HG03432 (cell line): Measurements from ENCODE around the gene MAFG.
A peak's percentile ranks its signal among the peaks of the same experiment; 100 is the strongest.

Experiments
- ATAC-seq: cut with Tn5 transposase; IDR thresholded peaks from one replicate; pipeline ENCODE4 v1.9.1; 2021; ENCODE audit warnings: mild to moderate bottlenecking, moderate library complexity; ENCODE audit not compliant: unreplicated experiment

Gene MAFG

DNA sequence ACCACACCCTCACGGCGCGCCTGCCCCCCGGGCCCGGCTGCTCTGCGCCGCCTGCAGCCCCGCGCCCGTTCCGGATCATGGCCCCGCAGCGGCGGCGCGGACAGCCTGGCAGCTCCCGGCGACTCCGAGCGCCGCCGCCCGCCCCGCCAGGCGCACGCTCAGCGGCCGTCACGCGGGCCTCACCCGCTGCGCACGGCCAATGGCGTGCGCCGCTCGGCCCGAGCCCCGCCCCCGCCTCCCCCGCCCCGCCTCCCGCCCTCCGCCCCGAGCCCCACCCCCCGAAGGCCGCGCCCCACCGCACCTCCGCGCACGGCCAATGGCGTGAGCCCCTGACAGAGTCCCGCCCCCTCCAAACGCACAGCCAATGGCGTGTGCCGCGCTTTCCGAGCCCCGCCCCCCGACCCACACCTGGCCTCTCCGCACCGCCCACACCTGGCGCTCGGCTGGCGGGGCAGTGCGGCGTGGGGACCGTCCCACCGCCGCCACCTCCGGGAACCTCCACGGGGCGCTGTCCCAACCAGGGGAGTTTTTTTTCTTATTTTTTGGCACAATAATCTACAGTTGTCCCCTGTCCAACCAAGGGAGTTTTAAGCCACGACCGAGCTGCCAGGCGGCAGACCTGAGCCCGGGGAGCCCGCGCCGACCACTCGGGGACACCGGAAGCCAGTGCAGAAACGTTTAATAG, 16.1 kb downstream of the MAFG start, which contains the start of gene PCYT2:
TSS of gene PCYT2 (minus strand) at position 123 of the 685 bp plus-strand sequence. CDS start at position 79, 44 bp downstream.
- ATAC-seq, result peak; percentile 72

DNA sequence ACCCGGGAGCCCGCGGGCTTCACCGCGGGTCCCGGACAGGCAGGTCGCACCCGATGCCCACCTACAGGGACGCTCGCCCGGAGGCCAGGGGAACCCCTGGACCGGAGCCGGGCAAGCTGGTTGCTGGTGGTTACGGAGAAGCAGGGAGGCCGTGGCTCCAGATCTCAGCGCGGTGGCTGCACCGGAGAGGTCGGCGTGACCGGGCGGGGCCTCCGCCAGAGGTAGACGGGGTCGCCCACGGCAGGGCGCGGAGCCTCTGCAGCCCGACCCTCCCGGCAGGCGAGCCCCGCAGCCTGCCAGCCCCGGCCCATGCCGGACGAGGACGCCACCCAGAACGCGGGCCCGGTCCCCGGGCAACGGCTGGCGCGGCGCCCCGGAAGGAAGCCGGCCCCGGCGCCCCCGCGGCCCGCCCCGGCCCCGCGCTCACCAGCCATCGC, 16.7 kb downstream of the MAFG start:
- peak; percentile 39 for ATAC-seq

DNA sequence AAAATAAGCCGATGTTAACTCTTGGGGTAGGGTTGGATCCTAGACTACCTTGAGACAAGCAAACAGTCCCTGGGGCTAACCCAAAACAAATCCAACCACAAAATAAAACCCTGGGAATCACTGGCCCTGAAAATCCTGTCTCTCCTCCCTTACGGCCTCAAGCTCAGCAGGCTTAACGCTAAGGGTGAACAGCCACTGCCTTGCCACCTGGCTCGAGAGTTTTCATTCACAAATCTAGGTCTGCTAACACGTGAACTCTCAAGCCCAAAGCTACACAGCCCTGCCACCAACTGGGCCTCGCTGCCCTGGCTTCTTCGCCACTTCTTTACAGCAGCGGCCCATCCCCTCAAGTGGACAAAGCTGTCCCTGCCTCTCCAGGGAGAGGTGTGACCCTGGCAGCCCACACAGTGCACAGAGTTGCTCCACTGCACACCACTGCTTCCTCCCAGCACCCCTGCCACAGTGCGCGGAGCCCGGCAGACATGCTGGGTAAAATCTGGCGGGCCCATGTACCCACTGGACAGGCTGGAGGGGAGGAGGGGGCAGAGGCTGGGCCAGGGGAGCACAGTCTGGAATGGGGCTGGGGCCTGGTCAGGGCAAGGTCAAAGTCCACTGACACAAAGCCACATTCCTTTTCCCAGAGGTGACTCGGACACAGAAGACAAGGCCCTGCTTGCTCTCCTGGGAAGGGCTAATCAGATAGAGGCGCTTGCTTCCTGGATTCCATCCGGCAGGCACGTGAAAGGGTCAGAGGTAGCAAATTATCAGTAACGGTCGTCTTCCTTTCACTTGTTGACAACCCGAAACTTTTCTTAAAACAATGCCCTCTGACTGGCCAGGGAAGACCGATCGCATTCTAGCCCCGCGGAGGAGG, 17.3 kb downstream of the MAFG start:
- no peak for ATAC-seq

DNA sequence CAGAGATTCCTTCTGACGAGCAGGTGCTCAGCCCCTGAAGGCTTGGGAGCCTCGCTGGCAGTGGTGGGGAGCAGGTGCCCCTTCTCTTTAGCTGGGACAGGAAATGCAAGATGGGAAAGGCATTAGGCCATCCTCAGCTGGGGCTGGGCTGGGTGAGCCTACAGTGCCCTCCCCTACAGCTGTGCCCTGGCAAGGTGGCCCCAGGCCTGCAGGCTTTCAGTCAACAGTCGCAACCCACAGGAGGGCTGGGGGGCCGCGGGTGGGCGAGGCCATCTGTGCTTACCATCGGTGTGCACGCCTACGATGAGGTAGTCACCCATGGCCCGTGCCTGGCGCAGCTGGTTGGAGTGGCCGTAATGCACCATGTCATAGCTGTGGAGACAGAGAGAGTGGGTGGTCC, 18.3 kb downstream of the MAFG start:
- ATAC-seq, result no peak

DNA sequence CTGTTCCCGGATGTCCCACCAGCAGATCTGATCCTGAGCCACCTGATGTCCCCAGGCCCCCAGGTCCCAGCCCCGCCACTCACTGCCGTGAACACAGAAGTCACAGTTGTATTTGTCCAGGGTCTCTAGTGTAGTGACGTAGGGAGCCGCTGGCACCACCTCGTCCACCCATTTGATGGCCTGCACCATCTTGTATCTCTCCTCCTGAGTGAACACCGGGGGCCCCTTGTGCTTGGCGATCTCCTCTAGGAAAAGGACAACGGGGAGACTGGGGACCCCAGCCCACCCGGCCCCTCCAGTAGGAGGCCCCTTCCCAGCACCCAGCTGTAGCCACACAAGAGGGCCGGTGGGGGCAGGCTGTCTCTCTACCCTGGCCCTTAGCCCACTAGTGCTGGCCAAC, 18.7 kb downstream of the MAFG start:
- ATAC-seq, result no peak

DNA sequence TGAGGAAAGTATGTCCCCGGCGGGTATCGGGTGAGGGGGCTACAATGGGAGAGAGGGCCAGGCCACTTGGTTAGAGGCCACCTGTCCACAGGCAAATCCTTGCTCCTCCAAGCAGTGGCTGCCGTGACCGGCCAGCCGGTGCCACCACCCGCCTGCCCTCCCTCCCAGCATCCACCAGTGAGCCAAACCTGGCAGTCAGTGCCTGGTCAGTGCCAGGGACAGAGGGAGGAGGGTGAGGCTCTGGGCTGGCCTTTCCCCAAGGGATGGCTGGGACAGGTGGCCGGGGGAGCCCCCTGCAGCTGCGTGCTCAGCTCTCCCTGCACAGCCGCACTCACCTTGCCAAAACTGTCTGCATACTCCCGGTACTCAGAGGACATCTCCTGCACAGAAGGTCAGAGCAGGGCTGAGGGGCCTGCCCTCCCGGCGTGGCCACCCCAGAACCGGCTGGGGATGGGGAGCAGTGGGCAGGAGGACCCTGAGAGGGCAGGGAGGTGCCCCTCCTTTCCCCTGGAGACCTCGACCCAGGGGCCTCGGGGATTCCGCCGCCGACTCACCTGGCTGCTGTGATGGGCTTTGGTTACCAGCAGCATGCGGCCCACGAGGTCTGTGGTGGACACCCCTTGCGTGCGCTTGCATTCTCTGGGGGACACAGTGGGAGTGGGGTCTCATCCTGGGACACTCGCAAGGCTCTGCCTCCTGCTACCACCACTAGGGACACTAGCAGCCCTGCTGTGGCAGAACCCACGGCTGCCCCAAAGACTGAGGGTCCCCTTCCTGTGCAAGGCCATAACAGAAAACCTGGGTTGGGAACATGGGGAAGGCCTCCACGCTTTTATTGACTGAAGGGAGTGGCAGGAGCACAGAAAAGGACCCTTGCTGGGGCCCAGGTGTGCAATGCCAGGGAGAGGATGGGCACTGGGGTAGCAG, 20.1 kb downstream of the MAFG start:
- ATAC-seq, result no peak

DNA sequence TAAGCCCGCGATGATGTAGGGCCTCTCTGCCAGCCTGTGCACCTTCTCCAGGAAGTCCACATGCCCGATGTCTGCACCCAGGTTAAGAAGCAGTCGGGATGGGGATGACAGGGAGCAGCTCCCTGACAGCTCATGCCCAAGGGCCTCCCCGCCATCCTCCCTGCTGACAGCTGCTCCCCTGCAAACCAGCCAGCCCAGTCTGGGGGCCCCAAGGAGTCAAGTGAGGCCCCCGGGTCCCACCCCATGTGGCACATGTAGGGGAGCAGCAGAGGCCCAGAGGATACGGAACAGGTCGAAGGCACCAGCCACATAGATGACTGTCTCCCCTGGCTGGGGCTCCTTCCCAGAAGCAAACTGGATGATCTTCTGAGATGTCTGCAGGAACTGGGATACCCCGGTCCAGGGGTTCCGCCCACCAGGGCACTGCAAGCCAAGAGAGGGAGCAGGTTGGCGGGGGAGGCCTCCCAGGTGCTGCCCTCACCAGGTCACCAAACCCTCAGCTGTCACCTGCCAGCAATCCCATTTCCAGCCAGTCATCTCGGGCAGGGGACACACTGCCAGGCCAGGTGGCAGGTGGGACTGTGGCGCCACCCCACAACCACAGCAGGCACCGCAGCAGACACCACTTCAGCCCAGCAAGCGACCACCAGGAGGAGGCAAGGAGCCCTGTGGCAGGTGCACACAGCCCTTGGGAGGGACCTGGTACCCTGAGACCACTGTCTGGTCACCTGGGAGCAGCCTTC, 20.9 kb downstream of the MAFG start:
- ATAC-seq, result no peak

DNA sequence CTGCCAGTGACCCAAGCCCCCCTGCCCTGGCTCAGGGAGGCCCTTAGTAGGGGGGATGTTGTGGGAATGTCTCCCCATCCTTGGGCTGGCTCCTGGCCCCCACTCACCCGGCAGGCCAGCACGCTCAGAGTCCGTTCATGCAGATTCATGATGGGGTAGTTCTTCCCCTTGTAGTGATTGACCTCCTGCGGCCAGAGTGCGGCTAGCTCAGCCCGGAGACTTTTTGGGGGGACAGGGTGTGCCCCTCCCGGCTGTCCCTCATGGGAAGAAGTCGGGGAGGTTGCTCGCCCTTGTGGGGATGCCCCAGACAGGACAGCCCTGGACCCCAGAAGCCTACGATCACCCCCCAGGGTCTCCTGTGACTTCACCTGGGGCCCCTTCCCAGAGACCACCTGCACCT, 21.5 kb downstream of the MAFG start:
- ATAC-seq, result no peak

DNA sequence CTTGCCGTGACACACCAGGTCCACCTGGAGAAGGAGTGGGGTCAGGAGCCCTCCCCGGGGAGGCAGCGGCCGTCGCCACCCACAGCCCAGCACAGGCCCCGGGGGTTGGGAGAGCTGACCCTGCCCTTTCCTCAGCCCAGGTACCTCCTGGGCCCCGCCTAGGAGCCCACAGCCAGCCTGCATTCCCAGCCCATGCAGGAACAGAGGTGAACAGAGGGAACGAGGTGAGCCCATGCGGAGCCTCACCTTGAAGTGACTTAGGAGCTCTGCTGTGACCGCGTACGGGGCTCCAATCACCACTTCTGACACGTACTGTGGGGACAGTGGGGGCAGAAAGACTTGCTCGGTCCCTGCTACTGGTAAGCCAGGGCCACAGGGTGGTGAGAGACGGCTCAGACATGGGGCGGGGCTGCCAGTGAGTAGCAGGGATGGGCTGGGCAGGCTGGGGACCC, 22.1 kb downstream of the MAFG start:
- ATAC-seq, result no peak

DNA sequence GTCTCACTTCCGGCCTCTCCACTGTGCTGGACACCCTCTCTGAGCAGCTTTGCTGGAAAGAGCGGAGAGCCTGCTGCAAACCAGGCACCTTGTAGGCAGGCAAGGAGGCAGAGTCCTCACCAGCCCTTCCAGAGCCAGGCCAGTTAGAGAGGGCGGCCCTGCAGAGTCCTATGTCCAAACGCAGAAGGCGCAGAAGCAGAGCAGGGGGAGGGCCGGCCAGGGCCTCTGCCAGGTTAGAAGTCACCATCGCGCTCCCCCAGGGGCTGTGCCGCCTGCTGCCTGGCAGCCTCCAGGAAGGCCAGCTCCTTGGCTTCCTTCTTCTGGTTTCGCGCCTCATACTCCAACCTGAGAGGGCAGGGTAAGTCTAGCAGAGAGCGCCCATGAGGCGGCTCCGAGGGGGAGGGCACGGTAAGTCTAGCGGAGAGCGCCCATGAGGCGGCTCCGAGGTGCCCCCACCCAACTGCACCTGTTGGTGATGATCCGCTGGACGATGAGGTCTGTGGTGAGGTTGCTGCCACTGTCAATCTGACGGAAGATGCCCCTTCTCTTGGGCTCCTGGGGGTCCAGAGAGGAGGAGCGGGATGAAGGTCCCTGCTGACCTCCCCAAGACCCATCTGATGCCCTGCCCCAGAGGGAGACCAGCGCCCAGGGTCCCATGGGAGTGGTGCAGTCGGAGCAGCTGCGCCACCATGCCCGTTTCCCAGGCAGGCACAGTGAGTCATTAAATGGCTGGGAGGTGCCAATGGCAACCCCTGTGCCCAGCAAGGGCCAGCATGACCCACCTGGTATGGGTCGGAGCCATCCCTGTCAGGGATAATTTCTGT, 22.7 kb downstream of the MAFG start:
- no peak for ATAC-seq

DNA sequence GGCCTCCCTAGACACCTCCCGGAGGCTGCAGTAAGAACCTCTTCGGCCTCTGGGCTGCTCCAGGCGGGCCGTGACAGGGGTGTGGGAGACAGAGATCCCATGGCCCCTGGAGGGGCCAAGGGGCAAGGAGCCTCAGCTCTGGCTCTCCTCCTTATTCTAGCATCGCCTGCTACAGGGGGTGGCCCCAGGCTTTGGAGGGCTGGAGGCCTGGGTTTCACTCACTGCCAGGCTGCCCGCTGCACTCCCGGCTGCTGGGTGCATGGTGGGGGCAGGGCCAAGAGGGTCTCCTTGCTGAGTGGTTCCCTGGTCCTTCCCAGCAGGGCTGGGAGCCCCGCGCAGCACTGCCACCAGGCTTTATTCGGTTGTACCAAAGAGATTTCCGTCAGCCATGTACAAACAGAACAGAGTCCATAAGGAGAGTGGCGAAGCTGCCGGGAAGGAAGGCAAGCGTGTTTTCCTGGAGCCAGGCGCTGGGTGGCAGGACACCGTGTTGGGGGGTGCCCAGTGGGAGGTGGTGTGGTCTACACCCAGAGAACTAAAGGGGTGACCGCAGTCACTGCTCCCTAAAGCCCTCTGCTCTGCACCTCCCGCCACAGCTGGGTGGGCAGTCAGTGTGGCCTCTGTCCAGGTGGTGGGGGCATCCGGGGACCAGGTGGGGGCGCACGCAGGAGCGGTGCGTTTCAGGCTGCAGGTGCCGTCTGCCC, 23.5 kb downstream of the MAFG start:
- no peak for ATAC-seq

DNA sequence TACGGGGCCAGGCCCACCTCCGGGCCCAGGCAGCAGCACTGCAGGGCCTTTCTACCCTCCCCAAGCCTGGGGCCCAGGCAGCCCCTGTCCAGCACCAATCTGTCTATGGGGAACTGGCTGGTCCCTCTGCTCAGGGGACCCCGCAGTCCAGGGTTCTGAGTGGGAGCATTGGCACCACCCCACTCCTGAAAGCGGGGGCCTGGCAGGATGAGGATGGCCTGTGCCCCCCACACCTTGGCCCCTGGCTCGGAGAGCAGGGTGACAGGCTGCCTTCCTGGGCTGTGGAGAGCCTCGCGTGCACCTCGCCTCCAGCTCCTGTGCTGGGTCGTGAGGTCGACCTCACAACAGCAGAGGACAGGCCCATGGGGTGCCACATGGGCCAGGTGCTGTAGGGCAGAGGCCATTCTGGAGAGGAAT, 24.1 kb downstream of the MAFG start:
- ATAC-seq, result no peak

DNA sequence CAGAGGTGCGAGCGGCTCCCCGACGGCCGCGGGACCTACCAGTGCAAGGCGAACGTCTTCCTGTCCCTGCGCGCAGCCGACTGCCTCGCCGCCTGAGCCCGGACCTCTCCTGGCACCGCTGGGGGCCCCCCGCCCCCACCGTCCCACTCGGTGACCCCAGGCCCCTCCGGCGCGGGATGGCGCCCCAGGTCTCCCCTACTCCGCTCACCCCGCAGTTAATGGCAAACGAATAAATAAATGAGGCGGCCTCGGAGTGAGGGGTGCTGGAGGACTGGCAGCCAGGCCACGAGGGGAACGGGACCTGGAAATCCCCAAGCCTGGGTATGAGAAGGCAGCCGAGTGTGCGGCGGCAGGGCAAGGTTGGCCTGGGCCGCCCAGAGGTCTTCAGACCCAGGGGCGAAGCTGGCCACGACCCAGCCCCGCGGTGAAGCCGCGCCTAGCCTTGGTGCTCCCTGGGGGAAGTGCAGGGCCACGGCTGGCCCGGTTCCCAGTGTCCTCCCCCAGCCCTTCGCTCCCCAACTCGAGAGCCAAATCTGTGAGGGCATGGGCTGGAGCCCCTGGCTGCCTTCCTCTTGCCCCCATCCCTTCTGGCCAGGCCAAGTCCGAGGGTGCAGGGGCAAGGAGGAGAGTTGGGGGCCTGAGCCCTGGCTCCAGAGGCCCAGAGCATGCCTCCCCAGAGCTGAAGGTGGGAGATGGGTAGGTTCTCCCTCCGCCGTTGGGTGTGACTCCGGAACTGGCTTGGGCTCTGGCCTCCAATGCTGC, 24.7 kb downstream of the MAFG start:
- ATAC-seq, result no peak

DNA sequence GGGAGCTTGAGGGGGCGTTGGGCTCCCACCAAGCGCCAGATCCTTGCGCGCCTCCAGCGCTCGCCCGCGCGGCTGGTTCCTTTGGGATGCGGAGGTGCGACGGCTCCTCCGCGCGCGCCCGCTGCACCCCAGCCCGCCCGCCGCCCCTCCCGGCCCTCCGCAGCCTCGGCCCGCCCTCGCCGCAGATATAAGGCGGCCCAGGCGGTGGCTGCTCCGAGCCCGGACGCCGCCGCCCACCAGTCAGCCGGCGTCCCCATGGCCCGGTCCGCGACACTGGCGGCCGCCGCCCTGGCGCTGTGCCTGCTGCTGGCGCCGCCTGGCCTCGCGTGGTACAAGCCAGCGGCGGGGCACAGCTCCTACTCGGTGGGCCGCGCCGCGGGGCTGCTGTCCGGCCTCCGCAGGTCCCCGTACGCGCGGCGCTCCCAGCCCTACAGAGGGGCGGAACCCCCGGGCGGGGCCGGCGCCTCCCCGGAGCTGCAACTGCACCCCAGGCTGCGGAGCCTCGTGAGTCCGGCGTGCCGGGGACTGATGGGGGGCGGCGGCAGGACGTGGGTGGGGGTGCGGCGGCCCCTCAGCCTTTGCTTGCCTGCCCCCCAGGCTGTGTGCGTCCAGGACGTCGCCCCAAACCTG, 25.4 kb downstream of the MAFG start, which contains the start of gene NPB:
TSS of gene NPB (plus strand) at position 216 of the 630 bp plus-strand sequence. CDS start at position 256, 40 bp downstream.
- ATAC-seq, result no peak

DNA sequence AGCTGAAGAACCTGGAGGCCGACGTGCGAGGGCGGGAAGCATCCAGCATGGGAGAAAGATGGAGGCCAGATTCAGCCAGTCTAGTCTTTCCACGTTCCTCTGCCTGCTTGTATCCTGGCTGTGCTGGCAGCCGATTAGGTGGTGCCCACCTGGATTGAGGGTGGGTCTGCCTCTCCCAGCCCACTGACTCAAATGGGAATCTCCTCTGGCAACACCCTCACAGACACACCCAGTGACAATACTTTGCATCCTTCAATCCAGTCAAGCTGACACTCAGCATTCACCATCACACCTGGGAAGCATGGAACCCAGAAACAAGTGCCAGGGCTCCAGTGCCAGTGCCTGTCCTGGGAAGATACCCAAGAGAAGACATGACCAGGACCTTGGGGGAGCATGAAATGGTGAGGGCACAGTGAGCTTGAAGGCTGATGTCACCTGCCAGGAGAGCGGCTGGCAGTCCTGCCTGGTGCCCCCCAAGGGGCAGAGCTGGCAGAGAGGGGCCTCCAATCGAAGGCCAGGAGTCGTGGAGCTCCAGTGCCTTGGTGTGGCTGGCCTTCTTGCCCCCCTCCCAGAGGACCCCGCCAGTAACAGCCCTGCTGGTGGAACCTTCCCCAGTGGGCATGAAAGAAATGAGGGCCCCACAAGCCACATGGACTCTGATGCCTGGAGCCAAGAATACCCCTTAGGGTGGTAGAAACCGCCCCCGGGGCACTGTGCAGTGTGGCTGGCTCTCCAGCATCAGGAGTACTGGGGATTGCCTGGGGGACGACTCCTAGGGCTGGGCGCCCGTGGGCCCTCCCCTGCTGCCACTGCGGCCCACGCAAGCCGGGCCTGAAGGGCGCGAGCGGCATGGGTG, 26.1 kb downstream of the MAFG start:
- ATAC-seq, result no peak

DNA sequence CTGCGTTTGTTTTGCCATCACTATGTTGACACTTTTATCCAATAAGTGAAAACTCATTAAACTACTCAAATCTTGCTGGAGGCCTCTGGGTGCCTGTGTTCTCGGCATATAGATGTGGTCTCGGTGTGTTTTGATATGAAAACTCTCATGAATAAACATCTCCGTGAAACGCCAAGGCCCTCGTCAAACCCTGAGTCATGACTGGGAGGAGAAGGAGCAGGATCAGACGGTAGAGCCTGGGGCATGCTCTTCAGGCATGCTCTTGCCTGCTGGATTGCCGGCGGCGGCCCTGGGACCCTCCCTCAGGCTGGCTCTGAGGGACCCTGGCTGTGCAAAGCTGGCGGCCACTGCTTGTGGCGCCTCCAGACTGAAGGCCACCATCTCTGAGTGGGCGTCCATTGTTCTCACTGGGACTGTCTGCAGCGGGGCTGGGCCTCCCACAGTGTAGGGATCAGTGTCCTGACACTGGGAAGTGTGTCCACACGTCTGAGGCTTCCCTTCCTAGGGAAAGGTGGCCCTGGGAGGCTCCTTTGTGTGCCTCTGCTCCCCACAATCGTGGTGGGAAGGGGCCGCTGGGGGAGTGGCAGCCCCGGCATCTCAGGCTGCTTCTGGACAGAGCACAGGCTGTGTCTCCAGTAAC, 27.2 kb downstream of the MAFG start:
- no peak for ATAC-seq
